GM21529 (cell line): ENCODE results near the gene ODF2L.
"Not testable (repeated sequence)": the region's sequence is repeated elsewhere in the genome, so short reads cannot be mapped to it uniquely, and the experiment has no call there.

Source experiments
- ATAC-seq: cut with Tn5 transposase; IDR thresholded peaks from one replicate; pipeline ENCODE4 v1.9.1; 2021; ENCODE audit not compliant: unreplicated experiment

Gene ODF2L

DNA sequence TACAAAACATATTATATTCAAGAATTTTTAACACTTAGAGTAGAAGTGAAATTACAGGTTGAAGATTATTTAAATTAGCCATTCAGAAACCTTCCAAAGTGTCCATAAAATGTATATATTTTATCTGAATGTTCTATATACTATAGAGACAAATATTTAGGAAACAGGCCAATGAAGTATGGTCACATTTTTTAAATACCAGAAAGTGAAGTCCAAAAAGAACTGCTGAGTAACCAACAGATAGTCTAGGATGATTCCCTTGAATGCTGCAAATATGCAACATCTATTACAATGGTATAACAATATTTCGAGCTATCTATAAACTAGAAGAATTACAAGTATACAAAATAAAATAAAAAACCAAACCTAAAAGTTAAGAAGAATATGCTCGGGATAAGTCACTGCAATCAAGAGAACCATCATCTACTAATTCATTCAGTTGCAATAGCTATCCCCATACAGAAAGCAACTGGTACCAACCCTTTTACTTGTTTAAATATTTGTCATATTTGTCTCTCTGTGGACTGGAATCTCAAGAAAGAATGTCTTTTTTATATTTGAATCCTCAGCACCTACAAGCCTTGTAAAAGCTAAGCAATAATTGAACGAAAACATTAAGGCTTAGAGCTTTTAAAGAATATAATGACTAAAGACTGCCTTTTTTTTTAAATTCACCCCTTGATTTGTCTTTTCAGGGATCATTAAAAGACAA, 8.1 kb downstream of the ODF2L start:
- no peak for ATAC-seq

DNA sequence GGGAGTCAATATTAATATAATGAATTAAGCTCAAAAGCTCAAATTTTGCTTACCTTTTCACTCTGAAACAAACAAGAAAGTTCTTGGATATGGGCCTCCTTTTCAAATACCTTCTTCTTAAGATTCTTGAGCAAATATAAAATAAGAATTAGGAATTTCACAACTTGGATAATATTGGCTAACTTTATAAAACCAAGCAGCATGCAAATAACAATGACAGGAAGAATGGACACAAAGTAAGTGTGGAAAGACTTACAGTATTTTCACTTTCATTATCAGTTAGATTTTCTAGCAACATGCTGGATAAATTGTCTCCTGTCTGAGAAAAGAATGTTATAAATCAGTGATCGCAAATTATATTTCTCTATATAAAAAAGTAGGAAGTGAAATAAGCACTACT, 13.2 kb downstream of the ODF2L start:
- ATAC-seq, result peak; percentile 62

DNA sequence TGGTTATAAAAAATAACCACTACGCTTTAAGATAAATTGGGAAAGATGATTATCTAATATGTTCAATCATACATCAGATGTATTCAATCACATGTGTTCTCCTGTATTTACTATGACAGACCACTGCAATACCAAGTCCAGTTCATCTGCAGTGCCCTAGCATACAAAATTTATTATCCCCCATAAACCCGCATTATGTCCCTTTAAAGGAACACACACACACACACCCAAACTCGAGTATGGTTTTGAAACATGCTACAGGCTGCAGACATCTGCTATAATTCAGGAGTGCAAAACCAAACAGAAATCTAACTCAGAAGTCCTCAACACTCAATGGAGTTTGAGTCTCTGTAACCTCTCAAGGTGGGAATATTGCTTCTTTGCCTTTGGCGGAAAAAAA, 14.9 kb downstream of the ODF2L start:
- no peak for ATAC-seq

DNA sequence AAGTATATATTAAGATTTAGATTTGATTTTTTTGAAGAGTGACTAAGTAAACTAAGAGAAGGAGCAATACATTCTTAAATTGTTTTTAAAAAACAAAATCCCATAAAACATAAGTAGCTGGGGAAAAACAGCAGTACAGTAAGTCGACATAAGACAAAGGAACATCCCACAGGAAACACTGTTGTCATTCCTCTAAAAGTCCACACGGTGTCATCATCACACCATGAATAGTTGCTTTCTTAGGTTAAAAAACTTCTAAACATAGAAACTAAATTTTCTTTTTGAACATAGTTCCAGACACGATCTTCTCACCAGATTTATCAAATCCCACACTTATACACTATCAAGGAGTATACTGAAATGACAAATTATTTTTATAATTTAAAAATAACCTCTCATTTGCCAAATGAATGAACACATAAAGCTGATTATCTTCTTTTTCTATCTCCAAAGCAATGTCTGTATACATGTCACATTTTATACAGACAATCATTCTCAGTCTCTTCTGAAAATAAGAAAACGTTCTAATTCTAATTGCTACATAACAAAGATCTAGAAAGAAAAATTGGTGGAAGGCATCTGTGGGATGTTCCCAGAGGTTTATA, 15.8 kb downstream of the ODF2L start:
- ATAC-seq, result peak; percentile 81

DNA sequence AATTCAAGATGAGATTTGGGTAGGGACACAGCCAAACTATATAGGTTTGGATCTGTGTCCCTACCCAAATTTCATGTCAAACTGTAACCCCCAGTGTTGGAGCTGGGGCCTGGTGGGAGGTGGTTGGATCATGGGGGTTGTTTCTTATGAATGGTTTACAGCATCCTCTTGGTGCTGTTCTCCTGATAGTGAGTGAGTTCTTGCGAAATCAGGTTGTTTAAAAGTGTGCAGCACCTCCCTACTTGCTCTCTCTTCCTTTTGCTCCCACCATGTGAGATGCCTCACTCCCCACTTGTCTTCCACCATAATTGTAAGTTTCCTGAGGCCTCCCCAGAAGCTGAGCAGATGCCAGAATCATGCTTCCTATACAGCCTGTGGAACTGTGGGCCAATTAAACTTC, 17.3 kb downstream of the ODF2L start:
- no peak for ATAC-seq

DNA sequence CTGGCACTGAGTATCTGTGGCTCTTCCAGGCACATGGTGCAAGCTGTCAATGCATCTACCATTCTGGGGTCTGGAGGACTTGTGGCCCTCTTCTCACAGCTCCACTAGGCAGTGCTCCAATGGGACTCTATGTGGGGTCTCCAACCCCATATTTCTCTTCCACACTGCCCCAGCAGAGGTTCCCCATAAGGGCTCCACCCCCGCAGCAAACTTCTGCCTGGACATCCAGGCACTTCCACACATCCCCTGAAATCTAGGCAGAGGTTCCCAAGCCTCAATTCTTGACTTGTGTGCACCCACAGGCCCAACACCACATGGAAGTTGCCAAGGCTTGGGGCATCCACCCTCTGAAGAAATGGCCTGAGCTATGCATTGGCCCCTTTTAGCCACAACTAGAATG, 18.8 kb downstream of the ODF2L start:
- ATAC-seq, result no peak

DNA sequence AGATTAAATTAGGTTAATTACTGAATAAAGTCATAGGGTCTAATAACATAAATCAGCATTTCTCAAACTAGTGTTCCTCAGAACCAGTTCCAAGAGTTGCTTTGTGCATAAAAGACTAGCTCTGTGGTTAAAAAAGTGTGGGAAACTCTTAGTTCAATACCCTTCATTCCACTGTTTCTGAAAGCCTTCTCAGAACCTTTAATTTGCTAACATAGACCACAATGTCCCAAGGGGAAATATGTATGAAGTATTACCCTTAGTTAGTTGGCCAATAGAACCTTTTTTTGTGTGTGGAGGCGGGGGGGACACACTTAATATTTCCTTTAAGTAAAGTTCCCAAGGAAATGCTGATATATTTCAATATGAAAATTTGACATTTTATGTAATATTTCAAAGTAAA, 20.4 kb downstream of the ODF2L start:
- ATAC-seq, result no peak

DNA sequence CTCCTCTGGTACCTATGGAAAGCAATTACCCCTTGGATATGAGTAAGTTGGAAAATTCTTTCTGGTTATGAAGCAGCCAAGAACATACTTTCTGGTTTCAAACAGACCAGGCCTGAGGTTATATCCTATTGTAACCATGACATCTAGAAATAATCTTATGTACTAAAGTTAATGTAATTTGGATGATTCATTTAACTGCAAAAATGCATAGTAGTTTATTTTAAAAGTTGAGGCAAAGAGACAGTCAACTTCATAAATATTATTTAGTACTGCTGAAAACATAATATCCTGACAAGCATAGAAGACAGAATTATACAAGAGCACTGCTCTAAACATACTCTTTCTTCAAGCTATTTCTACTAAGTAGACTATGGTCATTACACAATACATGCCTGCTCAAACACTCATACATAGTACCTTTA, 25.5 kb downstream of the ODF2L start:
- ATAC-seq, result no peak

DNA sequence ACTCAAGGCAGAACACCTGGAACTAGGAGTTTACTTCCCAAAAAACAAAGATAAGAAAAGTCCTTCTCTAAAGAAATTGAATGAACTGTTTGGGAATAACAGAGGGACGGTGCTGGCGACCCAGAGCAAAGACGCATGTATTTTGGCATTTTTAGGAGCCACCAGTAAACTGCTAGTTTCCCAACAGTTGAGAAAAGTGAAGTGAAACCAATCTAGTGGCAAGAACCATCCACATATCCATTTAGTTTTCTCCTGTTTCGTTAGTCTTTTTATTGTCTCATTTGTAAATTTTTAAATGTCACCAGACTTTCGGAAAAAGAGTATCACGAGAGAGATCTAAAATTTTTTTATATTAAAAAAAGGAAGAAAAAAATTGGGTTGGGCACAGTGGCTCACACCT, 30.2 kb downstream of the ODF2L start:
- ATAC-seq, result no peak

DNA sequence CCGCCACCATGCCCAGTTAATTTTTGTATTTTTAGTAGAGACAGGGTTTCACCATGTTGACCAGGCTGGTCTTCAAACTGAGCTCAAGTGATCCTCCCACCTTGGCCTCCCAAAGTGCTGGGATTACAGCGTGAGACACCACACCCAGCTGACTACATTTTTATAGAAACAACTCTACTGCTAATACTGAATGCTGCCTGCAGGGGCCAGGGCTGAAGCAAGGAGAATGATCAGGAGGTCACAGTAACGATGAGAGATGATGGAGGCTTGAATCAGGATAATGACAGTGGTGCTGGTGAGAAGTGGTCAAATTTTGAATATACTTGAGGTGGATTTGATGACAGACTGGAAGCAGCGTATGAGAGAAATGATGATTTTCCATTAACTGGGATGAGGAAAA, 33.3 kb downstream of the ODF2L start:
- no peak for ATAC-seq

DNA sequence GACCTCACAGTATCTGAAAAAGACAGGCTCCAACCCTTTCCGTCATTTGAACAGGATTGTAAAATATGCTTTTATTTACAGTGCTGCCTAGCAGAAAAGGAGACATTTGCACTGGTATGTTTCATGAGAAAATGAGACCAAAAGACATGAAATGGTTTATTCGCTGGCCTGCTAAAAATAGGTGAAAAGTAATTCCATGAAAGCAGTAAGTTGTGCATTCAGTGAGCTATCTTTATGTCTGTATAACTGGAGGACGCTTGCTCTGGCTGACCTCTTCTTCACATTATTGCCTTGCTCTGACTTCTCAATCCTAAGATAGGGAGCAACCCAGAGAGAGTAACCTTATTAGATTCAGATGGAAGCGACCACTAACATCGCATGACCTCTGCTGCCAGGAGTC, 38.3 kb downstream of the ODF2L start:
- ATAC-seq, result no peak

DNA sequence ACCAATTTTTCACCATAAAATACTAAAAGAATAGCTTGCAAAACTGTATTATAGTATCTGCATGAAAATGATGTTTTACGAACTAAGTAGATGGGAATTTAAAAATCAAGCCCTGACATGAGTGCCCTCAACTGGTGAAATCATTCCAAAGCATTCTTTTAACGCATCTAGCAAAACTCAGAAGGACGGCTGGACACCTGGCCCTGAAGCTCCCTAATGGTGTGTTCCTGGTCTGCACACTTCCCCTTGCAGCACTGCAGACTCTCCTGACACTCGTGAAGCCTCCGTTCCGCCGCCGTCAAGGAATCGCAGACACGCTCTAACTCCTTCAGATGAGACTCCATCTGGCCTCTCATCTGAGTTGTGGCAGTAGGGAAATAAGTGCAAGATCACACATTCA, 39.9 kb downstream of the ODF2L start:
- no peak for ATAC-seq

DNA sequence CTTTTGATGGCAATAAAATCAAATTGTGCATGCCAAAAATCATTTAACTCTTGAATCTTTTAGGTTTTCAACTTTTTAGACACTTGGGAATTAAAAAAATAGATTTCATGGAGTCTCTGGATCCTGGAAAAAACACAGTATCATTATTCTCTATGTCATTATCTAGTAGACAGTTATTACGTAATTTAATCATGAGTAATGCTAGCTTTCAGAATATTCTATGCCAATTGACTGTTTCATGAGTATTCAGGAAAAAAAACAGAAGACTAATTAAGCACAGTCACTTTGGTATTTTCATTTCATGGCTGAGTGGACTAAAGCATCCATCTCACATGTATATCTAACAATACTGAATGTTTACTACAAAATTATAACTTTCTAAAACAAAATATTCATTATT, 44.0 kb downstream of the ODF2L start:
- ATAC-seq, result no peak

DNA sequence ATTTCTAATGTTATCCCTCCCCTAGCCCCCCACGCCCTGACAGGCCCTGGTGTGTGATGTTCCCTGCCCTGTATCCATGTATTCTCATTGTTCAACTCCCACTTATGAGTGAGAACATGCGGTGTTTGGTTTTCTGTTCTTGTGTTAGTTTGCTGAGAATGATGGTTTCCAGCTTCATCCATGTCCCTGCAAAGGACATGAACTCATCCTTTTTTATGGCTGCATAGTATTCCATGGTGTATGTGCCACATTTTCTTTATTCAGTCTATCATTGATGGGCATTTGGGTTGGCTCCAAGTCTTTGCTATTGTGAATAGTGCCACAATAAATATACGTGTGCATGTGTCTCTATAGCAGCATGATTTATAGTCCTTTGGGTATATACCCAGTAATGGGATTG, 45.9 kb downstream of the ODF2L start:
- ATAC-seq, result not testable (repeated sequence)

DNA sequence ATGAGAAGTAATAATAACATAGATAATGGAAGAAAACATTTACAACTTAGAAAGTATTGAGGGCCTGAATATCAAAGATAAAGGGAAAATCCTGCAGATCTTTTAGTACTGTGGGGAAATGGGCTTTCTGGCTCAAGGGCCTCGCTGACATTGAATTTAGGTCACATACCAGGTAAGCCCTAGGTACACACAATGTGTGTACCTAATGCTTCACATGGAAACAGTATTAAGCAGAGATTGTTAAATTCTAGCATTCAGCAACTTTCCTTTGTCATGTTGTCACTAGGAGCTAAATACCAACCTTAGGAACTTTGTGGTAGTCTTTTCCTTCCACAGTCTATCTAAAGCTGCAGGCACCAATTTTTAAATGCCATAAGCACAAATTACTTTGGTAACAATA, 49.7 kb downstream of the ODF2L start:
- no peak for ATAC-seq

DNA sequence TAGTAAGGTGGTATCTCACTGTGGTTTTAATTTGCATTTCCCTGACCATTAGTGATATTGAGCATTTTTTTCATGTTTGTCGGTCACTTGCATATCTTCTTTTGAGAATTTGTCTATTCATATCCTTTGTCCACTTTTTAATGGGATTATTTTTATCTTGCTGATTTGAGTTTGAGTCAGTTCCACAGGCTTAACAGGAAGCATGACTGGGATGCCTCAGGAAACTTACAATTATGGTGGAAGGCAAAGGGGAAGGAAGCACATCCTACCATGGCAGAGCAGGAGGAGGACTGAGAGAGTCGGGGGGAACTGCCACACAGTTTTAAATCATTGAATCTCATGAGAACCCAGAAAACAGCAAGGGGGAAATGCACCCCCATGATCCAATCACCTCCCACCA, 51.1 kb downstream of the ODF2L start:
- no peak for ATAC-seq

DNA sequence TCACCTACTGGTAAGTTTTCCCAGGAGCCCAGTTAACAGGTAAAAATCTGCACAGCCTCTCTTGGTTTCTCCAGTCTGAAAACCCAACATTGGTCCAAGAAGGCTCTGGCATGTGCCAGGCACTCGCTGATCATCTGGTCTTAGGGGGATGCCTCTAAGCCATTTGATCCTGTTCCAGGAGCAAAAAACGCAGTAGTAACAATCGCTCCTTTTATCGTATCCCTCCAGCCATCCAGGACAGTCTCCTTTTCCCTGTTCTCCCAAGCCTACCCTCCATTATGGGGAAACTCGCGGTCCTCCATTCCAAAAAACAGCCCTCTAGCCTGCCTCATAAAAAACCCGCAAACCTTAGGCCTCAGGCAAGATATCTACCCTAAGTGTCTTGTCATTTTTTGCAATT, 56.2 kb downstream of the ODF2L start:
- ATAC-seq, result no peak

DNA sequence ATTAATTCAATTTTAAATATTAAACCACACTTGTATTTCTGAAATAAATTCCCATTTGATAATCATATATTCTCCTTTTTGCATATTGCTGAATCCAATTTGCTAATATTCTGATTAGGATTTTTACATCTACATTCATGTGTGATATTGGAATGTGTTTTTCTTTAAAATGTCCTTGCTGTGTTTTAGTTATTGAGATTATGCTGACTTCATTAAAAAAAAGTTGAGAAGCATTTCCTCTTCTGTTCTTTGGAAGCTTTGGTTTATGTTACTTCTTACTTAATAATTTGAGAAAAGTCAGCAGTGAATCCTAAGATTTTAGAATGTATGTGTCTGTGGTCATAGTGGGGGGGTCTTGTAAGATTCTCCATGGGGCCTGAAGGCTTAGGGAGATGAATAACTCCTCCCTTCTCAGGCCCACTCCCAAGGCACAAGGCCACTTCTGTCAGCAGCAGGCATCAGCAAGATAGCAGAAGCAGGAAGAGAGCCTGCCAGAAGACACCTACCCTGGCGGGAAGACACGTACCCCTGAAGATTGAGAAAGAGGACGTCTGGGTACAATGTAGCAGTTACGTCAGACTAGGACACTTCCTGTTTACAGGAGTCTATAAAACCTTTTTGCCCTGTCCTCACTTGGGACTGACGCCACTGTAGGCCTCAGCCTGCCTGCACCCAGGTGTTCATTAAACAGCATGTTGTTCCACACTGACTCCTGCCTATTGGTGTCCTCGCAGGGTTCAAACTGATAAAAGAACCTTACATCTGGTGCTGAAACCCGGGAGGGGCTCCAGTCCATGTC, 56.9 kb downstream of the ODF2L start:
- no peak for ATAC-seq

DNA sequence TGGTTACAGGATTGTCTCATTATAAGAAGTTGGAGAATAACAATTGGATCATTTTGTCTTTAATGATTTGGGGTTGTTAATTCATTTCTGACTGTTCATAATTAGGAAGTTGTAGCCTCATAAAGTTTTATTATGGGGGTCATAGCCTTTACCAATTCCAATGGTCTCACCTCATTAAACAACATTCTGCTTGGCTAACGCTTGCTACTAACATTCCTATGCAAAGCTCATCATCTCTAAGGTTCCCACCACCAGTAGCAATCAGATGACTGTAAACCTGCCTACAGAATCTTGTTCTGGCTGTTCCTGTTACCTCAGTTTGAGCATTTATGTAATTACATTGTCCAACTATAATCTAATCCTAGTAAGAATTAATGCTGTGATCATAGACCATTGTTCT, 60.2 kb downstream of the ODF2L start:
- no peak for ATAC-seq

DNA sequence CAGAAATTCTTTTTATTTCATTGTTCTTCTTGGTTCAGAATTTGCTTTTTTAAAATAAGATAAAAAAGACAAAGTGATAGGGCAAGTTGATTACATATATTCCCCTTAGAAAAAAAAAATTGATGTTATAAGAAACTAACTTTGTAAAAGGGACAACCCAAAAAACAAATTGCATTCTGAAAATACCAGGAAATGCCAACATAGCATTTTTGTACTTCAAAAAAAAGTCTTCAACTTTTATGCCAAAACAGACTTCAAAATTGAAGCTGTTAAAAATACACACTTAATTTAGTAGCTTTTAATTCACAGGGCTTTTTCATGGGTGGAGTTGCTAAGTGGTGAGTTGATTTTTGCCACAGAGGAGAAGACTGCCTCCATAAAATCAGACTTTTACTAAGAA, 70.9 kb downstream of the ODF2L start:
- ATAC-seq, result no peak

DNA sequence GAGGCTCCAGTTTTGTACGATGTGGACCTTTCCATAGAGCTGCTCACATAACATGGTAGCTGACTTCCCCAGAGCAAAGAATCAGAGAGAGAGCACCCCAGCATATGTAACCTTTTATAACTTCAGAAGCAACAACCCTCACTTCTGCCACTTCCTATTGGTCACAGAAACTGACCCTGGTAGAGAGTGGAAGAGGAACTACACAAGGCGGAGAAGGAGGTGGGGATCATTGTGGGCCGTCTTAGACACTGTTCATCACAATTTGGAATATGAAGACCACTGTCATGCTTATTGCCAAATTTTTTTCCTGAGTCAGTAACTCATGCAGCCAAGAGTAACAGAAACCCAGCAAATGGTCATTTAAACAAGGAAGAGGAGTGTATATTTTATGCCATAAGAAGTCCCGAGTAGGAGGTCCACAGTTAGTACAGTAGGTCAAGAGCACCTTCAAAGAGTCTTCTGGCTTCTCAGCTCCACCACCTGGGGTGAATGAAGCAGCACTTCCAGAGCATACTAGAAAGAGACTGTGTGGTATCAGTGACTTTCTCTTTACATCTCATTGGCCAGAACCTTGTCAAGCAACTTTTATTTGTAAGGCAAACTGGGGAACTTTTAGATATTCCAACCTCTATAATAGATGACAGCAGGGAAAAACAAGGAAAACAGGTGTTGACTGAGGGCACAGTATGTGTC, 71.8 kb downstream of the ODF2L start:
- no peak for ATAC-seq

DNA sequence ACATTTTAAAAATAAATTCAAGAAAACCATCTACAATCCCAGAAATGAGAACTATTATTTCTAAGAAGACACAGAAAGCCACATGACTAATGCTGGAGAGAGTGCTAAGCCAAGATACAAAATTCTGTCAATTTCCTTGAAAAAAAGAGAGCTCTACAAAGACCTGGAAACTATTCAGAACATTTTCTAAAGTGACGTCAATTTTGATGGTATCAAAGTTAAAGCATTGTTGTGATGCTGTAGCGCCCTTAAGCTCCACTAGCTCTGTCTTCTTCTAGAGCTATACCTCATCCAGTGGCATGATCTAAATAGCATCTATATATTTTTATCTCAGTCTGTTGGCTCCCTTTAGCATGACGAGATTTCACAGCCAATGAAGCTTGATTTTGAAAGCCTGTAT, 73.9 kb downstream of the ODF2L start:
- ATAC-seq, result no peak
